Measurements from ENCODE around the gene CLEC4F. TPM values are rescaled to one million over a fixed set of nuclear protein-coding genes. Genes with fewer than 3 reads are reported as not detected.

The CLEC4F gene
- total RNA-seq, 2 donors from 2014 or later: 0.54 TPM; not detected in 1

DNA sequence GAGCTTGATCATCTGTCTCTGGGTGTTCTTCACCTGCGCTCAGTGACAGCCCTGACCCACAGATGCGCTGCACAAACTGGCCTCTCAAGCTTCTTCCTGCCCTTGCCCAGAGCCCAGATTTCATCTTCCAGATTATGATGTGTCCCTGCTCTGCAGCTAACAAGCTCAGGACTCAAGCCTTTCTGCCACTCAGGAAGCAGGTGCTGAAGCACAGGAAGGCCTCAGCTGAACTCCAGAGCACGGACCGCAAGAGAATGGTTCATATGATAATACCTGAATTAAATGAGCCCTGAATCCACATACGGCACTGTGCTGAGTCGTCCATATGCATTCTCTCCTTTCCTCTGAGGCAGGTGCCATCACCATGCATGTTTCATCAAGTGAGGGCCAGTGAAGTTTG, 11.5 kb upstream of the CLEC4F start:
- Histone ChIP-seq H3K9me3 (no peaks in the 10 kb centered on the region), H3K4me1 (ENCODE audit: control insufficient read depth in 1 of 2, low read depth in 2 of 2) (no peaks in the 10 kb centered on the region), H3K27me3 (replicated peaks; ENCODE audit: insufficient read depth) (no peaks in the 10 kb centered on the region), H3K27ac (no peak overlapping the region), H3K36me3 (no peaks in the 10 kb centered on the region), H3K4me3 (no peak overlapping the region)
- DNase-seq (ENCODE audit: low spot score): no peak
- TF ChIP-seq, protein P1, sequence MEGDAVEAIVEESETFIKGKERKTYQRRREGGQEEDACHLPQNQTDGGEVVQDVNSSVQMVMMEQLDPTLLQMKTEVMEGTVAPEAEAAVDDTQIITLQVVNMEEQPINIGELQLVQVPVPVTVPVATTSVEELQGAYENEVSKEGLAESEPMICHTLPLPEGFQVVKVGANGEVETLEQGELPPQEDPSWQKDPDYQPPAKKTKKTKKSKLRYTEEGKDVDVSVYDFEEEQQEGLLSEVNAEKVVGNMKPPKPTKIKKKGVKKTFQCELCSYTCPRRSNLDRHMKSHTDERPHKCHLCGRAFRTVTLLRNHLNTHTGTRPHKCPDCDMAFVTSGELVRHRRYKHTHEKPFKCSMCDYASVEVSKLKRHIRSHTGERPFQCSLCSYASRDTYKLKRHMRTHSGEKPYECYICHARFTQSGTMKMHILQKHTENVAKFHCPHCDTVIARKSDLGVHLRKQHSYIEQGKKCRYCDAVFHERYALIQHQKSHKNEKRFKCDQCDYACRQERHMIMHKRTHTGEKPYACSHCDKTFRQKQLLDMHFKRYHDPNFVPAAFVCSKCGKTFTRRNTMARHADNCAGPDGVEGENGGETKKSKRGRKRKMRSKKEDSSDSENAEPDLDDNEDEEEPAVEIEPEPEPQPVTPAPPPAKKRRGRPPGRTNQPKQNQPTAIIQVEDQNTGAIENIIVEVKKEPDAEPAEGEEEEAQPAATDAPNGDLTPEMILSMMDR (IDR thresholded peaks at IDR 0.05): no peak
- no peak for ATAC-seq (ENCODE audit: insufficient number of reproducible peaks, low FRiP score, low read depth)

DNA sequence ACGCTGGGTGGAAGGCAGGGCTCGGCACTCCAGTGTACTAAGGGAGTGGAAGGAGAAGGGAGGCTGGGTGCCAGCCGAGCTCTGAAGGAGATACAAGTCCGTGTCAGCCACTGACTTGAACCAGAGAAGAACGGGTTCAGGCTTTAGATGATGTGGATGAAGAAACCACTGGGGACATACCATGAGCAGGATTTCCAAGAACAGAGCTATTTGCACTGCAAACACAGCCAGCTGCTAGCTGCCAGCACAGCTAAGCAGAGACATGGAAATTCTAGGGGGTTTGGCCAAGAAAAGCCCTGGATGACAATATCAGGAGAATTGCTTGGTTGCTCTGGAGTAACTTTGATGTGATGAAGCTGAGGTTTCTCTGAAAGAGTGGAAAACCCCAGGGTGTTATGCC, 10.0 kb upstream of the CLEC4F start:
- no peaks in the 10 kb centered on the region for H3K36me3 ChIP-seq
- H3K4me1 ChIP-seq (ENCODE audit: control insufficient read depth in 1 of 2, low read depth in 2 of 2): no peaks in the 10 kb centered on the region
- ATAC-seq (ENCODE audit: insufficient number of reproducible peaks, low FRiP score, low read depth) (no peak), DNase-seq (ENCODE audit: low spot score) (no peak)
- H3K27me3 ChIP-seq (replicated peaks; ENCODE audit: insufficient read depth): no peaks in the 10 kb centered on the region
- TF ChIP-seq, protein P1 (IDR thresholded peaks at IDR 0.05): no peak
- no peak overlapping the region for H3K4me3 ChIP-seq
- H3K27ac ChIP-seq: no peak overlapping the region
- no peaks in the 10 kb centered on the region for H3K9me3 ChIP-seq

DNA sequence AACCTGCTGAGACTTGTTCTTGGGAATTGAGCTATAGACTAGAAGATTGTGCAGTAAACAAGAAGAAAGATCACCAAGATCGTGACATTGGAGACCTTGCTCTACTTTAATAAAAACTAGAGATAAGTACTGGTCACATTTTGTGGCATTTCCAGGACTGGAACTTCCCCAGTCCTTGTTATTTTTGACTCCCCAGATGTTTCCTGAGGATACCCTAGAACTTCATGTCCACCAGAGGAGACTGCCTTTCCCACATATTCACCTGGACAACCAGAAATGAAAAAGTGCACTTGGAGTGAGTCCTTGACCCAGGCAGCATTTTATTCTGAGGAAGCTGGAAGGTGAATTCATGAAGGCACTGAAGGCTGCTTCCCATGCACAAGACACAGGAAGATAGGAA, 9.5 kb upstream of the CLEC4F start:
- Histone ChIP-seq H3K27me3 (replicated peaks; ENCODE audit: insufficient read depth) (no peaks in the 10 kb centered on the region), H3K9me3 (no peaks in the 10 kb centered on the region), H3K36me3 (no peaks in the 10 kb centered on the region), H3K4me3 (no peak overlapping the region), H3K27ac (no peak overlapping the region), H3K4me1 (ENCODE audit: control insufficient read depth in 1 of 2, low read depth in 2 of 2) (no peaks in the 10 kb centered on the region)
- ATAC-seq (ENCODE audit: insufficient number of reproducible peaks, low FRiP score, low read depth) (no peak), DNase-seq (ENCODE audit: low spot score) (no peak)
- TF ChIP-seq, protein P1 (IDR thresholded peaks at IDR 0.05): no peak

DNA sequence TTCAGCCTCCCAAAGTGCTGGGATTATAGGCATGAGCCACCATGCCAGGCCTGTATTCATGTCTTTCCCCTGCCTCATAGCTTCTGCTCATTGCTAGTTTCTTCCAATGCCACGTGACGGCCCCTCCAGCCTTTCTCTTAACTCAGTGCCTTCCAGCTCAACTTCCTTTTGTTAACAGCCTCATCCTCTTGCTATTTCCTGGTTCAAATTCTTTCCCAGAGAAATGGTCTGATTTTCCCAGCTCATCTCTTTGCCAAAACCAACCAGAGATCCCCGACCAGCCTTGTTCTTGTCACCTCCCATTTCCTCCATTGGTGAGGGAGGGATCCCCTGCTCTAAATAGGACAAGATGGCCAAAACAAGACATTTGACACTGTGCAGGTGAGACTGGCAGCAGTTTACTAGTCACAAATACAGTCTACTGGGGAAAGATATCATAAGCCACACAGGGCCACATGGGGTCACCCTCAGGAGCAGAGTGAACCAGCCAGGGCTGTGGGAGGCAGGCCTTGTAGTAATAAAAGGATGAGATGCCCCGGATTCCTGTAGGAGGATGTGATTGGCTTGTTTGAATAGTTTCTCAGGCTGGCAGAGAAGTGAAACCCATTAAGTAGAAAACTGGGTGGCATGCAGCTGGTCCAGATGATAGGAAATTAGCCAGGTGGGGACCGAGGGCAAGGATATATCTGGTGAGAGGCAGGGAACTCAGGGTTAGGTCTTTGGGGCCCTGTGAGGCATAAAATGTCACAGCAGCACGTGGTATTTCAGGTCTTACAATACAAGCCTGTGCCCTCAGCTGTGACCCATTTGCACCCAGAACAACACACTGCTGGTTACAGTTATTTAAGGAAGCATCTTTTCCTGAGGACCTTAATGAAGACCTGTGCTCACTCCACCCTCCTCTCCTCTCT, 8.8 kb upstream of the CLEC4F start:
- ATAC-seq (ENCODE audit: insufficient number of reproducible peaks, low FRiP score, low read depth) (no peak), DNase-seq (ENCODE audit: low spot score) (no peak)
- Histone ChIP-seq H3K36me3 (no peaks in the 10 kb centered on the region), H3K27me3 (replicated peaks; ENCODE audit: insufficient read depth) (no peaks in the 10 kb centered on the region), H3K4me3 (no peak overlapping the region), H3K27ac (no peak overlapping the region), H3K9me3 (no peaks in the 10 kb centered on the region), H3K4me1 (ENCODE audit: control insufficient read depth in 1 of 2, low read depth in 2 of 2) (no peaks in the 10 kb centered on the region)
- TF ChIP-seq, protein P1 (IDR thresholded peaks at IDR 0.05): no peak

DNA sequence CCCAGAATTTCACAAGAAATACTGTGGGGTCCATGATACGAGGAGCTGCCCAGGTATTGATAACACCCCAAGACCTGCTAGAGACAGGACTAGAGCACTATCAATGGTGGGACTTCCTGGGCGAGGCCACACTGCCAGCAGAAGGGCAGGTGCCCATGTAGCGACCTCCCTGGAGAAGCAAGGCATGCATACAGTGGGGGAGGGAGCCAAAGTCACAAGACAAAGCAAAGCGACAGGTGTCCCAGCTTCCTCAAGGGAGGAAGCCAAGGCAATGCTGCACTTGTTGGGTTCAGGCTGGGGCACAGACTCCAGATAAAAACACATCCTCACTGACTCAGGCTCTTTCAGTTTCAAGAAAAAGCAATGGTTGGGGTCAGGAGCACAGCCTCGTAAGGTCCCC, 7.7 kb upstream of the CLEC4F start:
- Histone ChIP-seq H3K36me3 (no peaks in the 10 kb centered on the region), H3K27ac (no peak overlapping the region), H3K27me3 (replicated peaks; ENCODE audit: insufficient read depth) (no peaks in the 10 kb centered on the region), H3K4me1 (ENCODE audit: control insufficient read depth in 1 of 2, low read depth in 2 of 2) (no peaks in the 10 kb centered on the region), H3K4me3 (no peak overlapping the region), H3K9me3 (no peaks in the 10 kb centered on the region)
- TF ChIP-seq, protein P1 (IDR thresholded peaks at IDR 0.05): no peak
- no peak for ATAC-seq (ENCODE audit: insufficient number of reproducible peaks, low FRiP score, low read depth)
- DNase-seq (ENCODE audit: low spot score): no peak

All from thoracic aorta (tissue), 2 donors.